ENCODE data around the gene OR10J5. TPM values are rescaled to one million over a fixed set of nuclear protein-coding genes. Genes with fewer than 3 reads are reported as not detected.
"Not testable (repeated sequence)": the region's sequence is repeated elsewhere in the genome, so short reads cannot be mapped to it uniquely, and the experiment has no call there.

OR10J5 gene
- total RNA-seq, 4 donors from 2014 or later: not detected

DNA sequence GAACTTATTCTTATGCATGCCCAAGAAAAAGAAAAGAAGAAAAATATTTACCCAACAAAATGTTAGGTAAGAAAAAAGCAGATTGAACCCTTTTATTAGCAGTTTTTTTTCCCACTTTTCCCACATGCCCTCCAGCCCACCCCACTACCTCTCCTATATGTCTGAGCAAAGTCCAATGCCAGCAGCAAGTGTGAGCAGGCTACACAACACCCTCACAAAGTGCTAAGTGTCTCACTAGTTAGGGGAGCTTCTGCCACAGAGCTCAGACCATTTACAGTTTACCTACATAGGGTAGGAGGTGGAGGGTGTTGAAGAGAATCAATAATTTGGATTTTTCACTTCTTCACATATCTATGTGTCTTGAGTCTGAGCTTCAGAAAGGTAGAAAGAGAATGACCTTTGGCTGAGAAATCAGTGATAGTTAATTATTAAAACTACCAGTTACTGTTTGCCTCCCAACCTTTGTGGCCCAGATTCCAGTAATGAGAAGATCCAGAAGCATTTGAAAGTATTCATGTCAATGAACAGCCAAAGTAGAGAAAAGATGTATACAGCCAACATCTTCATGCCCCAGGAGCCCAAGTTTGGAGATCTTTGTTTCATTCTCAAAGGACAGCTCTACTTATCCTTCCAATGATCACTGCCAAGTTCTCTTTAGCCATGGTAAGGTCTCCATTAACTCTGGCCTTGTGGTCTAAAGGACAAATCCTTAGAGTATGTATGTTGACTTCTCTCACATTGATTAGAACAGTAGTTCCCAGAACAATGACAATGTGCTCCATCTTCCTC, 26.2 kb downstream of the OR10J5 start:
- Histone ChIP-seq H3K27ac (no peak overlapping the region), H3K4me3 (no peak overlapping the region), H3K36me3 (no peaks in the 10 kb centered on the region), H3K9me3 (no peaks in the 10 kb centered on the region), H3K4me1 (no peaks in the 10 kb centered on the region), H3K27me3 (no peaks in the 10 kb centered on the region)
- TF ChIP-seq, protein P1, sequence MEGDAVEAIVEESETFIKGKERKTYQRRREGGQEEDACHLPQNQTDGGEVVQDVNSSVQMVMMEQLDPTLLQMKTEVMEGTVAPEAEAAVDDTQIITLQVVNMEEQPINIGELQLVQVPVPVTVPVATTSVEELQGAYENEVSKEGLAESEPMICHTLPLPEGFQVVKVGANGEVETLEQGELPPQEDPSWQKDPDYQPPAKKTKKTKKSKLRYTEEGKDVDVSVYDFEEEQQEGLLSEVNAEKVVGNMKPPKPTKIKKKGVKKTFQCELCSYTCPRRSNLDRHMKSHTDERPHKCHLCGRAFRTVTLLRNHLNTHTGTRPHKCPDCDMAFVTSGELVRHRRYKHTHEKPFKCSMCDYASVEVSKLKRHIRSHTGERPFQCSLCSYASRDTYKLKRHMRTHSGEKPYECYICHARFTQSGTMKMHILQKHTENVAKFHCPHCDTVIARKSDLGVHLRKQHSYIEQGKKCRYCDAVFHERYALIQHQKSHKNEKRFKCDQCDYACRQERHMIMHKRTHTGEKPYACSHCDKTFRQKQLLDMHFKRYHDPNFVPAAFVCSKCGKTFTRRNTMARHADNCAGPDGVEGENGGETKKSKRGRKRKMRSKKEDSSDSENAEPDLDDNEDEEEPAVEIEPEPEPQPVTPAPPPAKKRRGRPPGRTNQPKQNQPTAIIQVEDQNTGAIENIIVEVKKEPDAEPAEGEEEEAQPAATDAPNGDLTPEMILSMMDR (IDR thresholded peaks at IDR 0.05): no peak
- TF ChIP-seq POLR2A (IDR thresholded peaks at IDR 0.05): no peak
- intact Hi-C loops (cut with DNase I; ENCODE audit: low total_unique reads): loop anchor here (2.0 kb wide), 1 partner anchor 17 kb away; no protein-coding TSS in a partner anchor
- no peak for DNase-seq

DNA sequence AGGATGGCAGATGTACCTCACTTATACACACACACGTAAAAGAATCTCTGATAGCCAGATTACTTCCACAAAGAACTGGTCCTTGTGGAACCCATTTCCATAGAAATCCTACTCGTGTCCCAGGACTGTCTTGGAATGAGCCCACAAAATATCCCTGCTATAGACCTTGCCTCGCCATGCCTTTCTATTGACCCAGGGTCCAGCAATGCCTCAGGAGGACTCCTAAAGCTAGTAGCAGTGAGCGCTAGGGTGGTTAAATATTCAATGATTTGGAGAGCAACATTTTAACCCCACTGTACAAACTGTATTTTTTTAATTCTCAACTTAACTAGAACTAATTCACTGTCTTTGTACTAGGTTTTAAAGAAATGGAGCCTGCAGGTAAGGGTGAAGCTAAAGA, 26.9 kb downstream of the OR10J5 start:
- Histone ChIP-seq H3K27ac (no peak overlapping the region), H3K9me3 (no peaks in the 10 kb centered on the region), H3K4me1 (no peaks in the 10 kb centered on the region), H3K4me3 (no peak overlapping the region), H3K36me3 (no peaks in the 10 kb centered on the region), H3K27me3 (no peaks in the 10 kb centered on the region)
- intact Hi-C loops (cut with DNase I; ENCODE audit: low total_unique reads): no loop called here
- TF ChIP-seq, protein P1 (IDR thresholded peaks at IDR 0.05): no peak
- no peak for TF ChIP-seq POLR2A (IDR thresholded peaks at IDR 0.05)
- DNase-seq: no peak

- DNase-seq: no peak
- no peak for TF ChIP-seq POLR2A (IDR thresholded peaks at IDR 0.05)
- TF ChIP-seq, protein P1 (IDR thresholded peaks at IDR 0.05): no peak
- intact Hi-C loops (cut with DNase I; ENCODE audit: low total_unique reads): no loop called here
- H3K9me3 ChIP-seq: no peaks in the 10 kb centered on the region
- H3K36me3 ChIP-seq: no peaks in the 10 kb centered on the region
- no peaks in the 10 kb centered on the region for H3K4me1 ChIP-seq
- no peak overlapping the region for H3K27ac ChIP-seq
- H3K4me3 ChIP-seq: no peak overlapping the region
- H3K27me3 ChIP-seq: no peaks in the 10 kb centered on the region
These were observed 30.1 kb downstream of the OR10J5 start for GRCh38 chr1:159505676-159506075.

DNA sequence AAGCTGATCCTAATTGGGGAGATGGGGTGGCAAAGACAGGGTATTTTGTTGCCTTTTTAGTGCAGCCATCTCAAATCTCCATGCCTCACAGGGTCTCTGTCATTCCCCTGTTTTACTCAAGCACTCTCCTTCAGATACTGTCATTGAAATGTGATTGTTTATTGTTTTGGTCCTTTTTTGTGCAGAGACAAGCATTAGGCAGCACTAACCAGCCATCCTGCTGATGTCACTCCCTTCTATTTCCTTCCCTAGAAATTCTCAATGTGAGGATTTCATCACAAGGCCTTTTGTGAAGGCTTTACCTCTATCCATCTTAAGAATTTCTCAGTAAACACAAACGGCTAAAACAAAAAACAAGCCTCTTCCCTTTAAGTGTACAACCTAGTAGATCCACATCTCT, 34.7 kb downstream of the OR10J5 start:
- no peak overlapping the region for H3K27ac ChIP-seq
- intact Hi-C loops (cut with DNase I; ENCODE audit: low total_unique reads): no loop called here
- H3K4me1 ChIP-seq: no peaks in the 10 kb centered on the region
- no peaks in the 10 kb centered on the region for H3K36me3 ChIP-seq
- no peaks in the 10 kb centered on the region for H3K9me3 ChIP-seq
- no peak for DNase-seq
- H3K4me3 ChIP-seq: no peak overlapping the region
- TF ChIP-seq POLR2A (IDR thresholded peaks at IDR 0.05): no peak
- TF ChIP-seq, protein P1 (IDR thresholded peaks at IDR 0.05): no peak
- H3K27me3 ChIP-seq: no peaks in the 10 kb centered on the region

DNA sequence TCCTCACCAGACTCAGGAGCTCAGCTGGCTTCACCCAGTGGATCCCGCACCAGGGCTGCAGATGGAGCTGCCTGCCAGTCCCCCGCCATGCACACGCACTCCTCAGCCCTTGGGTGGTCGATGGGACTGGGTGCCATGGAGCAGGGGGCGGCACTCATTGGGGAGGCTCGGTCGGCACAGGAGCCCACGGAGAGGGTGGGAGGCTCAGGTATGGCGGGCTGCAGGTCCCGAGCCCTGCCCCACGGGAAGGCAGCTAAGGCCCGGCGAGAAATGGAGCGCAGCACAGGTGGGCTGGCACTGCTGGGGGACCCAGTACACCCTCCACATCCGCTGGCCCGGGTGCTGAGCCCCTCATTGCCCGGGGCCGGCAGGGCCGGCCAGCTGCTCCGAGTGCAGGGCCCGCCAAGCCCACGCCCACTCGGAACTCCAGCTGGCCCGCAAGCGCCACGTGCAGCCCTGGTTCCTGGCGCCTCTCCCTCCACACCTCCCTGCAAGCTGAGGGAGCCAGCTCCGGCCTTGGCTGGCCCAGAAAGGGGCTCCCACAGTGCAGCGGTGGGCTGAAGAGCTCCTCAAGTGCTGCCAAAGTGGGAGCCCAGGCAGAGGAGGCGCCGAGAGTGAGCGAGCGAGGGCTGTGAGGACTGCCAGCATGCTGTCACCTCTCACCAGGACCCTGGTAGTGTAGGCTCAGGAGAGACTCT, 41.1 kb downstream of the OR10J5 start:
- H3K27ac ChIP-seq; H3K4me1 ChIP-seq; H3K36me3 ChIP-seq; intact Hi-C loops (cut with DNase I; ENCODE audit: low total_unique reads); H3K4me3 ChIP-seq; H3K27me3 ChIP-seq; H3K9me3 ChIP-seq; DNase-seq: not testable (repeated sequence)
